ENCODE results near the gene SPATS2L.
A peak's percentile ranks its signal among the peaks of the same experiment; 100 is the strongest.

SPATS2L gene

GRCh38 chr2:200418399-200418798 lies 111.9 kb downstream of the SPATS2L start:
- no peak for TF ChIP-seq POLR2A (IDR thresholded peaks at IDR 0.05; ENCODE audit: low read depth, low read length)
- no peak for TF ChIP-seq TAF1 (IDR thresholded peaks at IDR 0.05; ENCODE audit: low read depth, low read length)
- TF ChIP-seq POLR2AphosphoS5 (IDR thresholded peaks at IDR 0.05; ENCODE audit: low read depth, low read length), result no peak
- no peak for TF ChIP-seq PAX5 (IDR thresholded peaks at IDR 0.05; ENCODE audit: insufficient read depth, low read length, severe bottlenecking)
- TF ChIP-seq POU2F2 (IDR thresholded peaks at IDR 0.05; ENCODE audit: low read depth, low read length), result no peak
- no peak for TF ChIP-seq SPI1 (IDR thresholded peaks at IDR 0.05; ENCODE audit: low read depth, low read length)
- no peak for FAIRE-seq
- DNase-seq (ENCODE audit: insufficient read length, low spot score), result no peak

- no peak for FAIRE-seq
- TF ChIP-seq TAF1 (IDR thresholded peaks at IDR 0.05; ENCODE audit: low read depth, low read length) (no peak), POLR2AphosphoS5 (IDR thresholded peaks at IDR 0.05; ENCODE audit: low read depth, low read length) (no peak), POU2F2 (IDR thresholded peaks at IDR 0.05; ENCODE audit: low read depth, low read length) (no peak), SPI1 (IDR thresholded peaks at IDR 0.05; ENCODE audit: low read depth, low read length) (no peak), PAX5 (IDR thresholded peaks at IDR 0.05; ENCODE audit: insufficient read depth, low read length, severe bottlenecking) (no peak), POLR2A (IDR thresholded peaks at IDR 0.05; ENCODE audit: low read depth, low read length) (no peak)
- no peak for DNase-seq (ENCODE audit: insufficient read length, low spot score)
These were observed 112.8 kb downstream of the SPATS2L start for GRCh38 chr2:200419325-200419724.

- no peak for TF ChIP-seq PAX5 (IDR thresholded peaks at IDR 0.05; ENCODE audit: insufficient read depth, low read length, severe bottlenecking)
- no peak for TF ChIP-seq TAF1 (IDR thresholded peaks at IDR 0.05; ENCODE audit: low read depth, low read length)
- no peak for TF ChIP-seq POLR2AphosphoS5 (IDR thresholded peaks at IDR 0.05; ENCODE audit: low read depth, low read length)
- TF ChIP-seq POLR2A (IDR thresholded peaks at IDR 0.05; ENCODE audit: low read depth, low read length), result no peak
- no peak for TF ChIP-seq POU2F2 (IDR thresholded peaks at IDR 0.05; ENCODE audit: low read depth, low read length)
- no peak for TF ChIP-seq SPI1 (IDR thresholded peaks at IDR 0.05; ENCODE audit: low read depth, low read length)
- FAIRE-seq, result no peak
- DNase-seq (ENCODE audit: insufficient read length, low spot score), result no peak
These were observed 114.8 kb downstream of the SPATS2L start for GRCh38 chr2:200421270-200421669.

GRCh38 chr2:200422071-200422470 lies 115.6 kb downstream of the SPATS2L start:
- FAIRE-seq, result no peak
- no peak for DNase-seq (ENCODE audit: insufficient read length, low spot score)
- TF ChIP-seq TAF1 (IDR thresholded peaks at IDR 0.05; ENCODE audit: low read depth, low read length) (no peak), POLR2A (IDR thresholded peaks at IDR 0.05; ENCODE audit: low read depth, low read length) (no peak), PAX5 (IDR thresholded peaks at IDR 0.05; ENCODE audit: insufficient read depth, low read length, severe bottlenecking) (no peak), SPI1 (IDR thresholded peaks at IDR 0.05; ENCODE audit: low read depth, low read length) (no peak), POLR2AphosphoS5 (IDR thresholded peaks at IDR 0.05; ENCODE audit: low read depth, low read length) (no peak), POU2F2 (IDR thresholded peaks at IDR 0.05; ENCODE audit: low read depth, low read length) (no peak)

- FAIRE-seq (peak; percentile 76), DNase-seq (ENCODE audit: insufficient read length, low spot score) (no peak)
- TF ChIP-seq SPI1 (IDR thresholded peaks at IDR 0.05; ENCODE audit: low read depth, low read length), result no peak
These were observed 116.2 kb downstream of the SPATS2L start for GRCh38 chr2:200422532-200423261.

GRCh38 chr2:200423541-200423940 lies 117.0 kb downstream of the SPATS2L start:
- FAIRE-seq, result no peak
- TF ChIP-seq POLR2A (IDR thresholded peaks at IDR 0.05; ENCODE audit: low read depth, low read length), result no peak
- DNase-seq (ENCODE audit: insufficient read length, low spot score), result no peak

GRCh38 chr2:200425026-200425821 lies 118.7 kb downstream of the SPATS2L start:
- TF ChIP-seq PAX5 (IDR thresholded peaks at IDR 0.05; ENCODE audit: insufficient read depth, low read length, severe bottlenecking), result no peak
- no peak for TF ChIP-seq SPI1 (IDR thresholded peaks at IDR 0.05; ENCODE audit: low read depth, low read length)
- TF ChIP-seq POU2F2 (IDR thresholded peaks at IDR 0.05; ENCODE audit: low read depth, low read length), result no peak
- no peak for TF ChIP-seq POLR2AphosphoS5 (IDR thresholded peaks at IDR 0.05; ENCODE audit: low read depth, low read length)
- TF ChIP-seq TAF1 (IDR thresholded peaks at IDR 0.05; ENCODE audit: low read depth, low read length), result no peak
- TF ChIP-seq POLR2A (IDR thresholded peaks at IDR 0.05; ENCODE audit: low read depth, low read length), result no peak
- peak; percentile 28 for FAIRE-seq

GRCh38 chr2:200426754-200427153 lies 120.3 kb downstream of the SPATS2L start:
- FAIRE-seq (no peak), DNase-seq (ENCODE audit: insufficient read length, low spot score) (no peak)
- TF ChIP-seq TAF1 (IDR thresholded peaks at IDR 0.05; ENCODE audit: low read depth, low read length) (no peak), POLR2A (IDR thresholded peaks at IDR 0.05; ENCODE audit: low read depth, low read length) (no peak), POU2F2 (IDR thresholded peaks at IDR 0.05; ENCODE audit: low read depth, low read length) (no peak), PAX5 (IDR thresholded peaks at IDR 0.05; ENCODE audit: insufficient read depth, low read length, severe bottlenecking) (no peak), POLR2AphosphoS5 (IDR thresholded peaks at IDR 0.05; ENCODE audit: low read depth, low read length) (no peak), SPI1 (IDR thresholded peaks at IDR 0.05; ENCODE audit: low read depth, low read length) (no peak)

More at GRCh38 chr2:200425026-200425821, 118.7 kb downstream of the SPATS2L start:
- no peak for DNase-seq (ENCODE audit: insufficient read length, low spot score)

- DNase-seq (ENCODE audit: insufficient read length, low spot score), result no peak
- peak; percentile 28 for FAIRE-seq
- no peak for TF ChIP-seq POLR2A (IDR thresholded peaks at IDR 0.05; ENCODE audit: low read depth, low read length)
- no peak for TF ChIP-seq PAX5 (IDR thresholded peaks at IDR 0.05; ENCODE audit: insufficient read depth, low read length, severe bottlenecking)
- no peak for TF ChIP-seq TAF1 (IDR thresholded peaks at IDR 0.05; ENCODE audit: low read depth, low read length)
These were observed 122.6 kb downstream of the SPATS2L start for GRCh38 chr2:200428961-200429665.

Measured in GM12891 (cell line).